Adrenal gland (tissue), 12 donors: ENCODE data around the gene SFTPB. TPM values are rescaled to one million over a fixed set of nuclear protein-coding genes. Genes with fewer than 3 reads are reported as not detected.
"Not testable (repeated sequence)": the region's sequence is repeated elsewhere in the genome, so short reads cannot be mapped to it uniquely, and the experiment has no call there.

Source experiments
- DNase-seq, 7 donors: peaks; one replicate each; pipeline ENCODE4 v3.0.0-alpha.2; 2019 to 2020
- H3K27ac ChIP-seq, 5 donors: fragments of 200-600 bp; sonication (generic) in 4 of 5; 1 replicate in 3 of 5; 2 replicates in 2 of 5; pipeline versions ENCODE4 v1.5.1 to v1.8.0; 2016 to 2020; ENCODE audit warnings: mild to moderate bottlenecking in 1 of 5
- H3K27me3 ChIP-seq: fragments of 200-600 bp; 2 replicates; pipeline ENCODE4 v1.8.0; 2021
- H3K36me3 ChIP-seq, 2 donors: fragments of 200-600 bp; replicated peaks in 1 of 2; 1 replicate in 1 of 2; 2 replicates in 1 of 2; pipeline versions ENCODE4 v1.5.1 to v1.8.0; 2018 to 2022
- H3K4me1 ChIP-seq, 2 donors: fragments of 200-600 bp; replicated peaks in 1 of 2; 1 replicate in 1 of 2; 2 replicates in 1 of 2; pipeline versions ENCODE4 v1.5.1 to v1.8.0; 2018 to 2021
- H3K4me3 ChIP-seq, 4 donors: fragments of 200-600 bp; sonication (generic) in 3 of 4; one replicate each; pipeline ENCODE4 v1.5.1; 2016 to 2018
- H3K9me3 ChIP-seq, 3 donors: fragments of 200-600 bp; sonication (generic) in 1 of 3; replicated peaks in 1 of 3; 1 replicate in 2 of 3; 2 replicates in 1 of 3; pipeline versions ENCODE4 v1.5.1 to v1.8.0; 2016 to 2021
- CTCF ChIP-seq, 6 experiments: fragments of 450-650 bp in 4 of 6; fragments of 200-600 bp in 2 of 6; sonication (generic) in 1 of 6; IDR thresholded peaks; 1 replicate in 5 of 6; 2 replicates in 1 of 6; pipeline versions ENCODE4 v1.5.1 to v1.8.0; 2016 to 2021; ENCODE audit warnings: antibody characterized with exemption in 6 of 6, mild to moderate bottlenecking in 2 of 6, moderate library complexity in 1 of 6
- POLR2A ChIP-seq, 2 donors: fragments of 450-650 bp; IDR thresholded peaks; one replicate each; pipeline ENCODE4 v1.6.1; 2017; ENCODE audit warnings: antibody characterized with exemption in 2 of 2, mild to moderate bottlenecking in 2 of 2, moderate library complexity in 1 of 2
- WGBS, 4 donors: extraction: QIAGEN DNeasy Blood & Tissue Kit in 2 of 4; methylation state at CpG; one replicate each; pipeline versions ENCODE4 v1.1.5 to v1.1.7; 2013 to 2017; 5-methylcytosine and 5-hydroxymethylcytosine counted together
- intact Hi-C, 2 donors: fragments of 100-400 bp; cut with DNase I; formaldehyde crosslinking; loops; one replicate each; pipeline versions ENCODE4 v1.14.1 to v1.15.0; 2022 to 2023
- polyA plus RNA-seq, 3 donors: library from polyadenylated mRNA; stranded (reverse); fragments of 200-250 nt in 2 of 3; fragments of 350-450 nt in 1 of 3; fragmentation: Illumina TruSeq in 1 of 3; extraction: RNeasy Lipid Tissue Mini Kit (QIAGEN cat#74804) in 1 of 3; gene quantifications; one replicate each; pipeline ENCODE4 v1.2.3, GENCODE V29; 2013 to 2014
- total RNA-seq, 9 donors: library from RNA; depleted of rRNA in 4 of 9; stranded (reverse); fragments of >200 nt in 4 of 9; fragments of 120-200 nt in 1 of 9; fragmentation: NEBNext Ultra II Directional in 1 of 9; extraction: Animal tissue kit (Norgen Biotek cat#: 25700) in 1 of 9; gene quantifications; one replicate each; pipeline versions ENCODE4 v1.1.0 to v1.2.4, GENCODE V29; 2013 to 2023
- donor health status: healthy with polysubstance abuse.
- donor health status: Bipolar disorder and iron deficiency.
- donor health status: DM: yes; HTN: yes; CAD: no.
- donor health status: DM: no; HTN: no; CAD: no.
- donor health status: DM: no; HTN: no; CAD: no.
- donor health status: DM: yes; HTN: yes; CAD: no.

SFTPB gene
- total and polyA plus RNA-seq, 12 donors = 0.04 to 21.3 (median 1.4) TPM; not detected in 5

GRCh38 chr2:85714841-85715240, 46.8 kb upstream of the SFTPB start:
- Histone ChIP-seq H3K36me3 (no peaks in the 10 kb centered on the region), H3K27ac (no peak overlapping the region), H3K9me3 (no peaks in the 10 kb centered on the region), H3K4me1 (peaks cover 15 to 29% of the 10 kb centered on the region in 2 donors), H3K27me3 (no peaks in the 10 kb centered on the region), H3K4me3 (no peak overlapping the region)
- TF ChIP-seq CTCF (IDR thresholded peaks at IDR 0.05) (no peak), POLR2A (IDR thresholded peaks at IDR 0.05) (no peak)
- WGBS, 4 donors = 70 to 82% (median 75%) methylated on average over 8 of the region's 8 CpGs
- DNase-seq = no peak
- intact Hi-C loops = loop anchor here (5.0 kb wide), 2 partner anchors 38 to 73 kb away; no protein-coding TSS in a partner anchor

GRCh38 chr2:85714421-85714820, 46.4 kb upstream of the SFTPB start:
- not testable (repeated sequence) for H3K27me3 ChIP-seq, H3K4me3 ChIP-seq, H3K36me3 ChIP-seq, H3K9me3 ChIP-seq, H3K27ac ChIP-seq
- intact Hi-C loops = loop anchor here (5.0 kb wide), 2 partner anchors 37 to 72 kb away; no protein-coding TSS in a partner anchor
- peaks cover 15 to 33% of the 10 kb centered on the region in 2 donors for H3K4me1 ChIP-seq
- DNase-seq = peak in 1 of 7 donors; percentile 29
- WGBS, 4 donors = 90 to 93% (median 92%) methylated on average over 7 of the region's 7 CpGs

GRCh38 chr2:85713836-85714235, 45.8 kb upstream of the SFTPB start:
- no peaks in the 10 kb centered on the region for H3K27me3 ChIP-seq
- H3K36me3 ChIP-seq = no peaks in the 10 kb centered on the region
- peak in 1 of 7 donors; percentile 43 for DNase-seq
- TF ChIP-seq POLR2A (IDR thresholded peaks at IDR 0.05) (no peak), CTCF (IDR thresholded peaks at IDR 0.05) (no peak)
- 88 to 94% (median 89%) methylated on average over 2 to 5 of the region's 5 CpGs for WGBS, 4 donors
- H3K27ac ChIP-seq = no peak overlapping the region
- no peaks in the 10 kb centered on the region for H3K9me3 ChIP-seq
- intact Hi-C loops = loop anchor here (5.0 kb wide), 2 partner anchors 37 to 72 kb away; no protein-coding TSS in a partner anchor
- H3K4me1 ChIP-seq = peaks cover 15 to 39% of the 10 kb centered on the region in 2 donors
- H3K4me3 ChIP-seq = no peak overlapping the region

GRCh38 chr2:85712849-85713612, 45.0 kb upstream of the SFTPB start:
- peak in 5 of 7 donors; percentile 31 to 66 (median 42) for DNase-seq
- intact Hi-C loops = loop anchor here (5.0 kb wide), 2 partner anchors 36 to 71 kb away; no protein-coding TSS in a partner anchor
- Histone ChIP-seq H3K36me3 (no peaks in the 10 kb centered on the region), H3K4me1 (peaks cover 15 to 42% of the 10 kb centered on the region in 2 donors), H3K27me3 (no peaks in the 10 kb centered on the region), H3K27ac (peak overlapping the region in 2 of 5 donors; percentile 61 to 90), H3K4me3 (no peak overlapping the region), H3K9me3 (no peaks in the 10 kb centered on the region)
- no peak for TF ChIP-seq CTCF (IDR thresholded peaks at IDR 0.05)
- WGBS, 4 donors = 66 to 84% (median 74%) methylated on average over 7 to 9 of the region's 9 CpGs
